GM12878 (cell line): ENCODE results near the gene NAB1. TPM values are rescaled to one million over a fixed set of nuclear protein-coding genes. Genes with fewer than 3 reads are reported as not detected.

Experiments
- ATAC-seq: fragments of 200-7000 bp; cut with Tn5 transposase; 3 replicates; pipeline ENCODE4 v1.9.1; 2020; ENCODE audit warnings: mild to moderate bottlenecking, moderate library complexity
- BruUV-seq: library from RNA; stranded (reverse); fragments of 400-500 nt; replicated peaks from 2 replicates; lab custom pipeline; 2021; lab: Mats Ljungman, UMichigan
- CTCF ChIA-PET: fragments of 300-600 bp; sonication (Branson Sonifier 250); formaldehyde crosslinking; extraction: SDS; loops from one replicate; lab custom pipeline; 2021; ENCODE audit warnings: inconsistent platforms; lab: Yijun Ruan, JAX
- POLR2A ChIA-PET: fragments of 350-600 bp; formaldehyde crosslinking; extraction: SDS; loops from one replicate; lab custom pipeline; 2021; ENCODE audit warnings: inconsistent platforms; lab: Charles Lee
- RAD21 ChIA-PET: fragments of 300-600 bp; sonication (Branson Sonifier 250); formaldehyde crosslinking; loops from one replicate; lab custom pipeline; 2023; ENCODE audit warnings: antibody characterized with exemption; ENCODE audit not compliant: unreplicated experiment; lab: Charles Lee
- SMC1A ChIA-PET: fragments of 300-600 bp; sonication (Branson Sonifier 250); formaldehyde crosslinking; loops from one replicate; lab custom pipeline; 2023; ENCODE audit not compliant: unreplicated experiment, uncharacterized antibody; lab: Charles Lee
- DNase-seq: peaks from one replicate; pipeline ENCODE4 v3.0.0-alpha.2; 2011; ENCODE audit warnings: low read depth, low spot score
- FAIRE-seq: peaks from 3 replicates; lab custom pipeline; 2011; peaks lifted over from hg19 to GRCh38; lab: Jason Lieb, UNC
- H2AFZ ChIP-seq: 2 replicates; pipeline ENCODE4 v1.6.0; 2011; ENCODE audit warnings: low read depth, low read length, control low read depth; ENCODE audit not compliant: control insufficient read depth
- H3K27ac ChIP-seq: 2 replicates; pipeline ENCODE4 v1.5.1; 2011; ENCODE audit warnings: control low read depth; ENCODE audit not compliant: control insufficient read depth, insufficient read depth
- H3K27me3 ChIP-seq, 2 experiments: replicated peaks in 1 of 2; 2 replicates each; pipeline versions ENCODE4 v1.6.0 to v1.6.1; 2011; ENCODE audit warnings: low read length in 1 of 2; ENCODE audit not compliant: control insufficient read depth in 2 of 2, insufficient read depth in 2 of 2
- H3K36me3 ChIP-seq, 2 experiments: 2 replicates each; pipeline ENCODE4 v1.5.1; 2011; ENCODE audit warnings: low read length in 1 of 2; ENCODE audit not compliant: control insufficient read depth in 2 of 2, insufficient read depth in 2 of 2
- H3K4me1 ChIP-seq: 2 replicates; pipeline ENCODE4 v1.6.1; 2011; ENCODE audit warnings: mild to moderate bottlenecking, low read length, moderate library complexity, mixed read lengths; ENCODE audit not compliant: control insufficient read depth, insufficient read depth
- H3K4me2 ChIP-seq: 2 replicates; pipeline ENCODE4 v1.6.0; 2011; ENCODE audit warnings: control low read depth; ENCODE audit not compliant: control insufficient read depth, insufficient read depth
- H3K4me3 ChIP-seq: fragments of 200-600 bp; sonication (generic); 2 replicates; pipeline ENCODE4 v1.5.1; 2016
- H3K79me2 ChIP-seq: 2 replicates; pipeline ENCODE4 v1.6.0; 2011; ENCODE audit warnings: low read length; ENCODE audit not compliant: control insufficient read depth, insufficient read depth
- H3K9ac ChIP-seq: 2 replicates; pipeline ENCODE4 v1.8.0; 2011; ENCODE audit warnings: low read length, control low read depth, mixed read lengths; ENCODE audit not compliant: control insufficient read depth, insufficient read depth
- H3K9me3 ChIP-seq: replicated peaks from 3 replicates; pipeline ENCODE4 v1.5.1; 2011; ENCODE audit warnings: mild to moderate bottlenecking, low read length; ENCODE audit not compliant: control insufficient read depth, insufficient read depth
- H4K20me1 ChIP-seq: 2 replicates; pipeline ENCODE4 v1.6.0; 2011; ENCODE audit not compliant: control insufficient read depth, insufficient read depth
- CEBPZ ChIP-seq: fragments of 150-350 bp; IDR thresholded peaks from 2 replicates; pipeline ENCODE4 v1.6.1; 2016; ENCODE audit warnings: low read depth, low read length
- IRF3 ChIP-seq: fragments of 450-650 bp; IDR thresholded peaks from 2 replicates; pipeline ENCODE4 v1.6.1; 2014; ENCODE audit warnings: mild to moderate bottlenecking
- JUND ChIP-seq: IDR thresholded peaks from 2 replicates; pipeline ENCODE4 v1.6.1; 2012; ENCODE audit warnings: low read depth, mild to moderate bottlenecking, low read length, improper control_type of control experiment, moderate library complexity
- KLF5 ChIP-seq: fragments of 450-650 bp; IDR thresholded peaks from 2 replicates; pipeline ENCODE4 v1.6.1; 2014; ENCODE audit warnings: mild to moderate bottlenecking; ENCODE audit not compliant: partially characterized antibody
- MEF2B ChIP-seq: fragments of 450-650 bp; IDR thresholded peaks from 2 replicates; pipeline ENCODE4 v1.6.1; 2018; ENCODE audit warnings: mild to moderate bottlenecking, moderate library complexity; ENCODE audit not compliant: partially characterized antibody, poor library complexity, severe bottlenecking
- PKNOX1 ChIP-seq: fragments of 450-650 bp; IDR thresholded peaks from 2 replicates; pipeline ENCODE4 v1.6.1; 2016; ENCODE audit warnings: mild to moderate bottlenecking
- ZNF384 ChIP-seq: IDR thresholded peaks from 2 replicates; pipeline ENCODE4 v1.6.1; 2012; ENCODE audit warnings: low read depth, mild to moderate bottlenecking, low read length, improper control_type of control experiment, borderline replicate concordance
- in situ Hi-C: fragments of 300-500 bp; cut with MboI; formaldehyde crosslinking; loops from 9 replicates; pipeline ENCODE4 v1.14.3; 2018; ENCODE audit warnings: mixed read lengths
- intact Hi-C: fragments of 100-400 bp; cut with micrococcal nuclease; formaldehyde crosslinking; loops from one replicate; pipeline ENCODE4 v1.14.2; 2022; ENCODE audit not compliant: unreplicated experiment
- polyA plus RNA-seq, 11 experiments: library from polyadenylated mRNA; depleted of rRNA in 4 of 11; unstranded in 6 of 11; stranded (reverse) in 5 of 11; fragments of >200 nt; fragmentation: Nextera tagmentation in 4 of 11; fragmentation: Illumina TruSeq in 1 of 11; extraction: Ambion mirVana in 4 of 11; extraction: Trizol in 1 of 11; gene quantifications; 1 replicate in 1 of 11; 2 replicates in 10 of 11; pipeline versions ENCODE4 v1.2.1 to v1.2.3, GENCODE V29; 2011 to 2016; ENCODE audit warnings: inconsistent platforms in 2 of 11, missing spikeins in 2 of 11, low read depth in 1 of 11
- total RNA-seq, 4 experiments: library from RNA; depleted of rRNA in 3 of 4; stranded (reverse); fragments of >200 nt in 3 of 4; fragmentation: Illumina TruSeq in 1 of 4; extraction: Trizol in 1 of 4; gene quantifications; 2 replicates each; pipeline versions ENCODE4 v1.2.1 to v1.2.3, GENCODE V29; 2013 to 2021

Gene NAB1
- total and polyA plus RNA-seq, 10 of the 15 experiments (the other 5 are each of a cell fraction or from before 2014, with no cell fraction given): 4.5 to 39.6 (median 23.0) TPM

- in situ Hi-C loops (no loop called here), intact Hi-C loops (no loop called here)
- H3K4me1 ChIP-seq: peaks cover 25% of the 10 kb centered on the region
- H3K4me2 ChIP-seq: peak overlapping the region; percentile 36; the same call in 1 of the 2 replicates
- no peak overlapping the region for H3K4me3 ChIP-seq
- TF ChIP-seq CEBPZ: no peak
- no peak for TF ChIP-seq ZNF384
- TF ChIP-seq JUND: no peak
- peak; percentile 80 for TF ChIP-seq PKNOX1
- TF ChIP-seq IRF3: no peak
- TF ChIP-seq MEF2B: no peak
- TF ChIP-seq KLF5: no peak
- no peak for DNase-seq
- no peak overlapping the region for H3K9ac ChIP-seq
- CTCF ChIA-PET: no interaction called here
- H4K20me1 ChIP-seq: no peaks in the 10 kb centered on the region
- H3K79me2 ChIP-seq: peaks cover 30% of the 10 kb centered on the region
- peak; percentile 44 for ATAC-seq
- peaks cover 0 to 22% of the 10 kb centered on the region in 2 experiments; a peak in 2 of 4 replicates for H3K36me3 ChIP-seq
- H3K27ac ChIP-seq: no peak overlapping the region
- SMC1A ChIA-PET: interaction anchor here (1.6 to 1.7 kb wide), 2 partner anchors 13 to 16 kb away, joined by 7 to 9 read pairs; no protein-coding TSS in a partner anchor
- no TSS peak for BruUV-seq
- RAD21 ChIA-PET: interaction anchor here (1.8 to 1.9 kb wide), 2 partner anchors 9 kb away, joined by 5 to 8 read pairs; no protein-coding TSS in a partner anchor
- peaks cover 8% of the 10 kb centered on the region; the same call in 2 of the 3 replicates for H3K9me3 ChIP-seq
- POLR2A ChIA-PET: no interaction called here
- H2AFZ ChIP-seq: no peak overlapping the region
- FAIRE-seq: no peak
- no peaks in the 10 kb centered on the region for H3K27me3 ChIP-seq
Measured at GRCh38 chr2:190668892-190669291, 20.0 kb downstream of the NAB1 start.
